Measurements from ENCODE around the gene FBXO31.

Gene FBXO31

DNA sequence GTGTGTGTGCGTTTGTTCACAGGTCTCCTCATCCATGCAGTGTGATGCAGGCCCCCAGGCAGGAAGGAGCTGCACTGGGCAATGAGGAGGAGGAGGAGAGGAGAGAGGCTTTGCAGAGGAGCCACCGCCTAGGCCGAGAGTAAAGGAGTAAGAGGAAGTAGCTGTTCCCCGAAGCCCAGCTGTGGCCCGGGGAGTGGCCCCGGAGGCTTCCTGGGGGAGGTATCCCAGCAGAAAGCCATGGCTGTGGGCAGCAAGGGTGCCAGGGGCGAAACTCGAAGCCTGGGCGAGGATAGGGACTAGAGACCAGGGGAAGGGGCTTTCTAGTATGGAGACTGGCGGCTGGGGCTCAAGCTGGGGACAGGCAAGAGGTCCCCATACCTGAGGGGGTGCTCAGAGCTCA lies 78.6 kb downstream of the FBXO31 start:
- no peak for DNase-seq

DNA sequence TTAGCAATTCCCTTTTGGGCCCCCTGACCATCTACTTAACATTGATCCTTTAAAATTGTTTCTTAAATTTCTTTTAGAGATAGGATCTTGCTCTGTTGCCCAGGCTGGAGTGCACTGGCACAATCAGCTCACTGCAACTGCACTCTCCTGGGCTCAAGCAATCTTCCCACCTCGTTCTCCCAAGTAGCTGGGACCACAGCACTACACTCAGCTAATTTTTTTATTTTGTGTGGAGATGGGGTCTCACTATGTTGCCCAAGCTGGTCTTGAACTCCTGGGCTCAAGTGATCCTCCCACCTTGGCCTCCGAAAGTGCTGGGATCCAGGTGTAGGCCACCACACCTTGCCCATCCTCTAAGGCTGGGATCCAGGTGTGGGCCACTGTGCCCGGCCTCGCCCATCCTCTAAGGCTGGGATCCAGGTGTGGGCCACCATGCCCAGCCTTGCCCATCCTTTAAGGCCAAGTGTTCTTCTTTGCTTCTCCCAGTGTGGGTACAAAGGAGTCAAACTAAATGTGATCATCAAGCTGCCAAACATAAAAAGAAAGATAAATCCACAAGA lies 79.5 kb downstream of the FBXO31 start:
- no peak for DNase-seq

DNA sequence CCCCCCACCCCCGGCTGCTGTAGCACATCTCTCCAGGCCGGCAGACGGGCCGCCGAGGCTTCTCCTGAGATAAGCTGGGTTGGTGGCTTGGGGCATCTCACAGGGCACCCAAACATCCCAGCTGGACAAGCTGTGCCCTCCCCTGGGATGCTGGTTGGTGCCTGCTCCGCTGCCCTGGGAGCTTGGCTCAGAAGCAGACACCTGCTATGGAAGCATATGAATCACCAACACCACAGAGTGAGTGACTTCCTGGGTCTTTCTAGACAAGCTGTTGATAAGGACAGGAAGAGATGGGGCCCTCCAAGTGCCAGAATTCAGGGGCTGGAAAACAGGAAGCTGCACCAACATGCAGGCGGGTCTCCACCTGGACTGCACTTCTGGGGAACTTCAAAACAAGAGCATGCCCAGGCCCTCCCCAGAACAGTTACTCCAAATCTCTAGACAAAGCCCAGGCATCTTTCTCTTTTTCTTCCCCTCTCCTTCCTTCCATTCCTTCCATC lies 80.1 kb downstream of the FBXO31 start:
- DNase-seq = no peak

DNA sequence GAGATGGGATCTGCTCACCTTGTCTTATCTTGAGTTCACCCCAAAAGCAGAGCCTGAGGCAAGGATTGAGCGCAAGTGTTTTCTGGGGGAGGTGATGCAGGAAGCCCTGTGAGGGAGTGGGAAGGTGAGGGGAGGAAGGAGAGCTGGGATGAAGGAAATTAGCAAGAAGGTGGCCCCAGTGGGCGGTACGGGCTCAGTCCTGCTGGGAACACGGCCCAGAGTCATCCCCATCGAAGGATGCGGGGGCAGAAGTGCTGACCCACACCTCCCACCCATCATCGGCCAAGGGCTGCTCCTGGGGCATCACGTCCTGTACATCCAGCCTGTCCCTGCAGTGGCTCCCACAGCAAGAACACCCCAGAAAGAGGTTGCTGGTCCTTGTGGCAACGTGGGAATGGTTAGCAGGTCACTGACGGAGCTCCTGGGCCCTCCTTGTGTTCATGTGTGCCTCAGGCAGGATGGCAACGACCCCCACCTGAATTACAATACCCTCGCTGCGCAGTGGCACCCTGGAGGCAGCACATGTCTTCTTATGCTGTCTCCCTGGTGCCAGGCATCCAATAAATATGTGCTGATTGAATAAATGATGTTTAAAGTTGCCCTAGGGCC lies 84.6 kb downstream of the FBXO31 start:
- DNase-seq = no peak

GRCh38 chr16:87297918-87298631 lies 85.5 kb downstream of the FBXO31 start:
- DNase-seq = peak; percentile 33

GRCh38 chr16:87297407-87297806 lies 86.2 kb downstream of the FBXO31 start:
- no peak for DNase-seq

DNA sequence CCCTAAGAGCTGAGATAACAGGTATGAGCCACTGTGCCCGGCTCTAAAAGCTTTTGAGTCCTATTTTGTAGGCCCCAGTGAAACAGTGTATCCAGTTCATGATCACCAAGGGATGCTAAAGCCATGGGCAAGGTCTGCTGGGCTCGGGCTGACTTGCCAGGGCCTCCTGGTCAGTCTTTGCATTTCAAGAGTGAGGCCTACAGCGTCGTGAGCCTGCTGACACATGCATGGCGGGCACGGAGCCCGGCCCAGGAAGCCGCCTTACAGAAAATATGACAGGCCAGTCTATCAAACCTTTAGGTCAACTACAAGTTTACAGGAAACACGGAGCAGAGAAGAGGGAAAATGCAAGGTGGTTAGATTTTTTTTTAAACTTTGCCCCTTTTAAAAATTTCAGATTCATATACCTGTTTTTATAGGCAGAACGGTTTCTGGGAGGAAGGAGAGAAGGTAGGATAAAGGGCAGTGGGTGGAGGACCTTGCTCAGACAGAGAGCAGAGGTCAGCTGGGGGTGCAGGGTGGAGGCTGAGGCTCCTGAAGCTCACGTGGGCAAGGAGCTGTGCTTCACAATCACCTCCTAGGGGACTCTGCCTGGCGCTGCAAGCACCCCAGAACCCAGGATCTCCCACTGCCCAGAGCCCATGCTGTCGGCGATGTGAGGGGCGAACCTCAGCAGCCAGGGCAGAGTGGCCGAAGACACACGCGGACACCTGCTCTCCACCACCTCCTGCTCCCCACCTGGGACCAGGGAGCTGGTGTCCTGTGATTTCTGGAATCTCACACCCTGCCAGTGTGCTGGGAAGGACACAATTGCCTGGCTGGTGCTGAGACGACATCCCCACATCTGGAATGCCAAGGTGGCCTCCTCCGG lies 87.7 kb downstream of the FBXO31 start:
- no peak for DNase-seq

DNA sequence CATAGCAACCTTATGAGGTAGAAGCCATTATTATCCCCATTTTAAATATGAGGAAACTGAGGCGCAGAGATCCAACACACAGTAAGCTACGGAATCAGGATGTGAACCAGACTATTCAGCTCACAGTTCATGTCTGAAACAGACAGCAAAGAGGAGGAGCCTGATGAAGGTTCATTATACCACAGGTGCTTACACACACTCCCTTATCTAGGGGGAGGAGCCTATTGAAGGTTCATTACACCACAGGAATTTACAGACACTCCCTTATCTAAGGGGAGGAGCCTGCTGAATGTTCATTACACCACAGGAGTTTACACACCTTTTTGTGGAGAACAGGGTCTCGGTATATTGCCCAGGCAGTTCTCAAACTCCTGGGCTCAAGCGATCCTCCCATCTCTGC lies 88.3 kb downstream of the FBXO31 start:
- DNase-seq = no peak

- no peak for DNase-seq
Measured at GRCh38 chr16:87293990-87294389, 89.6 kb downstream of the FBXO31 start.

GRCh38 chr16:87291944-87292343 lies 91.6 kb downstream of the FBXO31 start:
- DNase-seq = no peak

DNA sequence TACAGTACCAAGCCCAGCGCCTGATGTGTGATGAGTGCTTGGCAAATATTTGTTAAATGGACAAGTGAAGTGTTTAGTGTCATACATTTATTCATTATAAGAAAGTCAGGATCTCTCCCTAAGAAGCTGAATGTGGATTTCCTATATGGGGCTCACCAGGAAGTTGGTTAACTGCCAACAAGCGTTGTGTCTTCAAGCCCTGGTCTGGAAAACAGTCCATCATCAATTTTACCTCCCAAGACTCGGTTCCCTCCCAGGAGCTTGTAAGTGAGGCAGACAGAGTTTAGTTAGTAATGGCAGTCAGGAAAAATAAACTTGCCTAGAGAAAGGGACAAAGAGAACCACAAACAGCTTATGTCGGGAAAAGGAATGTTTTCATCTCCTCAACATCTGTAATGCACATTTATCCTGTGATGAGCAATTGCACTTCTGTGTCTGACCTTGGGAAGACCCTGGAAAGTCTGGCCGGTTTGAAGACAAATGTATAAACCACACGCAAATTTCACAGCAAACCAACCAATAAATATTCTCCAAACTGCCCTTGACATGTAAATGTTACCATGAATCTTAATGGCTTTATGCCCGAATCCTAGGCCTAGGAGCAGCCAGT lies 94.7 kb downstream of the FBXO31 start:
- DNase-seq = no peak

- no peak for DNase-seq
Measured at GRCh38 chr16:87286839-87287626, 96.5 kb downstream of the FBXO31 start.

- no peak for DNase-seq
Measured at GRCh38 chr16:87284183-87284582, 99.4 kb downstream of the FBXO31 start.

DNA sequence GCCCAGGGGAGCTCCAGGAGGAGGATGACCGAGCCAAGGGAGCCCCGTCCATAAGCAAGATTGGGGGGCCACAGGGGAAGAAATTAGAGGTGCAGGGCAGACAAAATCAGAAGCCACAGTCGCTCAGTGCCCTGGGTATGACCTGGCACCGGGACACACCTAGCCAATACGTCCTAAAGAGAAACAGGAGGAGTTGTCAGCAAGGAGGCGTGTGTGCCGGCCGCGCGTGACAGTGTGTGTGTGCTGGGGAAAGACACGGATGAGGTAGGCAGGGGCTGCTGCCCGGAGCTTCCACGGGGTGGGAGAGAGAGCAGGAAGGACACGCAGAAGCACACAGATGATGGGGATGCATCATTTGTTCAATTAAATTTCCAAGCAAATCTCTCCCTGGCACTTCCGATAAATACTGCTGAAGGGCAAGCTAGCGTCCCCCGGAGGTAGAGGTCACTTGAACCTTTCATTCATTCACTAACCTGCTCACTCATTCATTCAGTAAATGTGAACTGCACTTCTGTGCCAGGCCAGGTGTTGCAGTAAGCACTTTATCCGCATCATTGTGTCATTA lies 104.4 kb downstream of the FBXO31 start:
- DNase-seq = no peak

DNA sequence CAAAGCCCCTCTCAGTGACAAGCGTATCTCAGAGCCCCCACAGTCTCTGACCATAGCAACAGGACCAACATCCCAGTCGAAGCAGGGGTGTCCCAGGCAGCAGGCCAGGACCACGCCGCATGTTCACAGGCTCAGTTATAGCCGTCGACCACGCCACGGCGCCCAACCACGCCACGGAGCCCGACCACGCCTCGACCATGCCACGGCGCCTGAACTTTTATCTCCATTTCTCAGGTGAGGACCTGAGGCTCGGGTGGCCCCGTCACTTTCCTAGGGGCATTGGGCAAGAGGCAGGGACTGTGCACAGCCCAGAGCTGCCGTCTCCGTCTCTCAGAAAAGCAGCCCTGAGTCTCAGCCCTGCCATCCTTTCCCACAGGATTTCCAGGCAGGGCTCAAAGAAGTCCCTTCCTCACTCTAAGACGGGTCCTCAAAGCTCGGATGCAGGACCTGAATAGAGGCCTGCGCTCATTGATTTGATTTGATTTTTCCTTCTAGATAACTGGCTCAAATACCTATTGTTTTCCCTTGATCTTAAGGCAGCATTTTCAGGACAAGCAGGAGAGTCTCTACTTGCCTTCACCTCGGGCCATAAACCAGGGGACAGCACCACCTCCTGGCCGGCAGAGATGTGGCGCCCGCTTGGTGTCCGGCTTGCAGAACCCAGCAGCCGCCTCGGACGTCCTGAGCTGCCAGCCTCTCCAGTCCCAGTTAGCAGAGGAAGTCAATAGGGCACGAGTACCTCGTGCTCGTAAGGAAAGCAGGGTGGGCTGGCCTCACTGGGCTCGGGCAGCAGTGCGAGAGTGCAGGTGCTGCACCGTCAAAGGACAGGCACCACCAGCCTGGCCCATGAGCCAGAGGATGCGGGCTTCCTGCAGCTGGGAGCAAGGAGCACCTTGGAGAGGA lies 105.1 kb downstream of the FBXO31 start:
- DNase-seq = peak; percentile 30

All from activated naive CD4-positive, alpha-beta T cell treated with Interleukin-2 at 50 U/mL for 16 hours (primary cell).